Bone marrow (tissue), 2 donors: Measurements from ENCODE around the gene CD79B.
"Not testable (repeated sequence)": the region's sequence is repeated elsewhere in the genome, so short reads cannot be mapped to it uniquely, and the experiment has no call there.

Source experiments
- DNase-seq, 2 donors: peaks; one replicate each; lab custom pipeline; 2025; lab: John Stamatoyannopoulos, UW

CD79B gene

GRCh38 chr17:63910096-63910495 is 22.0 kb downstream of the CD79B start:
- DNase-seq, result no peak

GRCh38 chr17:63909586-63909985 is 22.5 kb downstream of the CD79B start:
- not testable (repeated sequence) for DNase-seq

GRCh38 chr17:63907161-63907778 is 24.9 kb downstream of the CD79B start:
- DNase-seq, result peak in 1 of 2 donors; percentile 34

GRCh38 chr17:63904796-63905195 is 27.3 kb downstream of the CD79B start:
- not testable (repeated sequence) for DNase-seq

- peak in 1 of 2 donors; percentile 6 for DNase-seq
These were observed 28.3 kb downstream of the CD79B start for GRCh38 chr17:63903787-63904201.

GRCh38 chr17:63901971-63902370 is 30.2 kb downstream of the CD79B start:
- not testable (repeated sequence) for DNase-seq

GRCh38 chr17:63898899-63899798 is 33.0 kb downstream of the CD79B start:
- DNase-seq, result not testable (repeated sequence)

GRCh38 chr17:63896524-63897354 is 35.4 kb downstream of the CD79B start, which contains the start of gene CSH1:
CSH1 (minus strand) TSS chr17:63896574; CDS start chr17:63896511, 63 bp downstream.
- DNase-seq, result not testable (repeated sequence)

- DNase-seq, result not testable (repeated sequence)
These were observed 37.3 kb downstream of the CD79B start for GRCh38 chr17:63894821-63895220.

GRCh38 chr17:63894021-63894420 is 38.1 kb downstream of the CD79B start:
- DNase-seq, result not testable (repeated sequence)

- not testable (repeated sequence) for DNase-seq
These were observed 39.7 kb downstream of the CD79B start for GRCh38 chr17:63892316-63893037.

GRCh38 chr17:63889026-63889848 is 42.9 kb downstream of the CD79B start:
- DNase-seq, result peak in 1 of 2 donors; percentile 42

GRCh38 chr17:63885119-63885518 is 47.0 kb downstream of the CD79B start:
- DNase-seq, result not testable (repeated sequence)

GRCh38 chr17:63882626-63883126 is 49.5 kb downstream of the CD79B start:
- DNase-seq, result not testable (repeated sequence)

GRCh38 chr17:63881935-63882601 is 50.1 kb downstream of the CD79B start, which contains the start of gene GH2:
GH2 (minus strand) TSS chr17:63881944; CDS start chr17:63881801, 143 bp downstream.
- DNase-seq, result peak in 1 of 2 donors; percentile 4

GRCh38 chr17:63881337-63881736 is 50.8 kb downstream of the CD79B start:
- not testable (repeated sequence) for DNase-seq

GRCh38 chr17:63880706-63881105 is 51.4 kb downstream of the CD79B start:
- no peak for DNase-seq
